Thoracic aorta (tissue), 2 donors: ENCODE data around the gene LILRB5. TPM values are rescaled to one million over a fixed set of nuclear protein-coding genes. Genes with fewer than 3 reads are reported as not detected.

Experiments
- ATAC-seq: fragments of 150-250 bp; one replicate; pipeline ENCODE4 v1.8.0; 2017; ENCODE audit warnings: low read depth; ENCODE audit not compliant: insufficient number of reproducible peaks, low FRiP score
- DNase-seq: peaks from one replicate; pipeline ENCODE4 v3.0.0-alpha.2; 2020; ENCODE audit warnings: low spot score
- H3K27ac ChIP-seq, 2 donors: fragments of 200-600 bp; sonication (generic); 1 replicate in 1 of 2; 2 replicates in 1 of 2; pipeline ENCODE4 v1.5.1; 2016; ENCODE audit warnings: mild to moderate bottlenecking in 2 of 2, moderate library complexity in 2 of 2
- H3K27me3 ChIP-seq: fragments of 200-600 bp; sonication (generic); replicated peaks from 2 replicates; pipeline ENCODE4 v1.6.0; 2016; ENCODE audit warnings: mild to moderate bottlenecking; ENCODE audit not compliant: insufficient read depth
- H3K36me3 ChIP-seq: fragments of 200-600 bp; sonication (generic); one replicate; pipeline ENCODE4 v1.5.1; 2016
- H3K4me1 ChIP-seq, 2 donors: fragments of 200-600 bp; sonication (generic); 1 replicate in 1 of 2; 2 replicates in 1 of 2; pipeline versions ENCODE4 v1.5.1 to v1.6.0; 2016; ENCODE audit warnings: low read depth in 2 of 2, mild to moderate bottlenecking in 1 of 2; ENCODE audit not compliant: control insufficient read depth in 1 of 2
- H3K4me3 ChIP-seq: fragments of 200-600 bp; sonication (generic); 2 replicates; pipeline ENCODE4 v1.5.1; 2016; ENCODE audit warnings: mild to moderate bottlenecking
- H3K9me3 ChIP-seq: fragments of 200-600 bp; sonication (generic); 2 replicates; pipeline ENCODE4 v1.5.1; 2016
- CTCF ChIP-seq: fragments of 200-600 bp; sonication (generic); IDR thresholded peaks from one replicate; pipeline ENCODE4 v1.5.1; 2019; ENCODE audit warnings: antibody characterized with exemption
- total RNA-seq, 2 donors: library from RNA; depleted of rRNA; stranded (reverse); fragments of >200 nt; gene quantifications; one replicate each; pipeline versions ENCODE4 v1.1.0 to v1.2.3, GENCODE V29; 2016

Gene LILRB5
- total RNA-seq: 10 to 100 TPM; 17.6 to 60.4 TPM

DNA sequence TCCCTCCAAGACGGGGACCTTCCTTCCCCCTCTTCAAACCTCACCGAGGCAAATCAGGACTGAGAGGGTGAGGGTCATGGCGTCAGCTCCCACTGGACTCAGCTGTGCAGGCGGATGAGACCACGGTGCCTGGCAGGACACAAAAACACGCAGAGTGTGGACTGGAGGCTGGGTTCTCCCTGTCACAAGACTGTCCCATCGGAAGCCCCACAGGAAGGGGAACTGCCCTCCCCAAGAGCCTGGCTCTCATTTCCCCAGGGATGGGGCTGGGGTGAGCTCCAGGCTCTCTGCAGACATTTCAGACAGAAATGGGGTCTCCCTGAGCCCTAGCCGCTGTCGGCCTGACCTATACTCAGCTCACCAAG lies at the start of gene LILRB5:
LILRB5 (minus strand) TSS at position 158 of the 365 bp plus-strand sequence; CDS start at position 78, 80 bp downstream.
- Histone ChIP-seq H3K4me3 (peak within 1 kb of the TSS; percentile 39), H3K27ac (no peak within 1 kb of the TSS), H3K36me3 (no peaks in the 10 kb centered on the region), H3K27me3 (no peaks in the 10 kb centered on the region), H3K4me1 (no peaks in the 10 kb centered on the region), H3K9me3 (no peaks in the 10 kb centered on the region)
- no peak for ATAC-seq
- TF ChIP-seq CTCF: no peak
- DNase-seq: no peak

DNA sequence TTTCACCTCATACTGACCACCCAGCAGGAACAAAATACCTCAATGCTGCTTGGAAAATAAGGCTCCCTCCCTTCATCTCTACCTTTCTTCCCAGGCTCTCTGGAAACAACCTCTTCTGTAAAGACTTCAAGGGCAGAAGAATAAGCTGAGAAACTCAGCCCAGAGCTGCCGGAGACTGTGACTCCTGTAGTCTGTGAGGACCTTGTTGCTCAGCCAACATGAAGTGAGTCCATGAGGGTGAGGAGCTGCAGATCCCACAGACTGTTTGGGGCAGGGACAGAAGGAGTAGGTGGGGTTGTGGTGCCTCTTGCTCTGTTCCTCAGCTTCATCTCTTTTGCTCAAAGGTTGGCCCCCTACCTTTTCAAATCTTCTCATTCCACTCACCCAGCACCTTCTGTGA lies 48.1 kb upstream of the LILRB5 start:
- Histone ChIP-seq H3K9me3 (no peaks in the 10 kb centered on the region), H3K27ac (no peak overlapping the region), H3K27me3 (no peaks in the 10 kb centered on the region), H3K4me1 (no peaks in the 10 kb centered on the region), H3K36me3 (no peaks in the 10 kb centered on the region), H3K4me3 (no peak overlapping the region)
- TF ChIP-seq CTCF: no peak
- no peak for DNase-seq
- no peak for ATAC-seq

DNA sequence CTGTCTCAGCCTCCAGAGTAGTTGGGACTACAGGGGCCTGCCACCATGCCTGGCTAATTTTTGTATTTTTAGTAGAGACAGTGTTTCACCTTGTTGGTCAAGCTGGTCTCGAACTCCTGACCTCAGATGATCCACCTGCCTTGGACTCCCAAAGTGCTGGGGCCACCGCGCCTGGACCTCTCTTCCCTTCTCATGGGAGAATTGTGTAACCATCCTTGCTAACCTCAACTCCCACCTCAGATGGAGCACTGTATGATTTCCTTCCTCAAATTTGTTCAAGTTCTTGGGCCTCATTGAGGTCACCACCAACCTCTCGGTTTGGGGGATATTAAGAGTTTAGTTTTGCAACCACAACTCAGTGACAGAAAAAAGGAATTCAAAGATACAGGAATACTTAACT lies 45.2 kb upstream of the LILRB5 start:
- Histone ChIP-seq H3K4me3 (no peak overlapping the region), H3K4me1 (no peaks in the 10 kb centered on the region), H3K27ac (no peak overlapping the region), H3K36me3 (no peaks in the 10 kb centered on the region), H3K27me3 (no peaks in the 10 kb centered on the region), H3K9me3 (no peaks in the 10 kb centered on the region)
- no peak for TF ChIP-seq CTCF
- ATAC-seq (no peak), DNase-seq (no peak)

- ATAC-seq: no peak
- Histone ChIP-seq H3K27me3 (no peaks in the 10 kb centered on the region), H3K4me3 (no peak overlapping the region), H3K4me1 (no peaks in the 10 kb centered on the region), H3K36me3 (no peaks in the 10 kb centered on the region), H3K9me3 (no peaks in the 10 kb centered on the region), H3K27ac (no peak overlapping the region)
- TF ChIP-seq CTCF: no peak
- no peak for DNase-seq
Measured at GRCh38 chr19:54299515-54299914, 42.4 kb upstream of the LILRB5 start.

- H3K27ac ChIP-seq: no peak overlapping the region
- no peak for TF ChIP-seq CTCF
- H3K36me3 ChIP-seq: no peaks in the 10 kb centered on the region
- no peaks in the 10 kb centered on the region for H3K9me3 ChIP-seq
- DNase-seq (no peak), ATAC-seq (no peak)
- no peaks in the 10 kb centered on the region for H3K27me3 ChIP-seq
- no peak overlapping the region for H3K4me3 ChIP-seq
- H3K4me1 ChIP-seq: no peaks in the 10 kb centered on the region
Measured at GRCh38 chr19:54299126-54299498, 42.0 kb upstream of the LILRB5 start.
